ENCODE data around the gene RREB1.

DNA sequence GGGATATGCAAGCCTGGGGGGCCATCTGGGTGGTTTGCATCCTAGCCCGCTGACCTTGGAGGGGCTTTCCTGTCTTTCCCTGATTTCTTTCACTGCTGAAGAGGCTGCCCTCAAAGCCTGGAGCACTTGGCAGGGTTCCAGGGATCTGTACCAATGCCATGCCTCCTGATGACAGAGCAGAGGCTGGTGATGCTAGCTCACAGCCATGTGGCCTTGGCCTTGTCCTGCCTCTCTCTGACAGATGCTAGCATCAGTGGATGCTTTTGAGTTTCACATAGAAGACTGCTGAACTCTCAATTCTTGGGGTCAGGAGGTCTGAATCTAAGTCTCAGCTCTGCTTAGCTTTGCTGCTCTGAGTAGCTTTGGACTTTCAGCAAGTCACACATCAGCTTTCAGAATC lies 21.9 kb upstream of the RREB1 start:
- TF ChIP-seq POLR2AphosphoS5 (IDR thresholded peaks at IDR 0.05) (no peak), CTCF (IDR thresholded peaks at IDR 0.05) (no peak), POLR2A (IDR thresholded peaks at IDR 0.05) (no peak)

All from prostate gland (tissue), 2 donors.